ENCODE measurements around the gene SZT2.

Gene SZT2

DNA sequence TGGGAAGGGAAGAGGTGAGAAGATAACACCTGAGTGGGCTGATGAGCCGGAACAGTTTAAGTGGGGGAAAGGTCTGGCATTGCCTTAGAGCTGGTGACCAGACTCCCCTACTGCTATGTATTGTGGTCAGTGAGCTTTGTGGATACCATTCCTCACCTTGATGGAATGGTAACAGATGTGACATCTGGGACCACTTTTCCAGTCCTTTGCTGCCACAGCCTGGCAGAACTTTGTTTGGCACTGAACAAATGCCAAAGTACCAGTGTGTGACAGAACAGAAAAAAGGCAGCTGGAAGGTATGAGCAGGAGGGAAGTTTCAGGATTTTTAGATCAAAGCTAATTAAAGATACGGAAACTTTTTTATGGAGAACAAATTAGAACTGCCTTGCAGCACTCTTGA is 6.2 kb upstream of the SZT2 start:
- TF ChIP-seq, protein P1, sequence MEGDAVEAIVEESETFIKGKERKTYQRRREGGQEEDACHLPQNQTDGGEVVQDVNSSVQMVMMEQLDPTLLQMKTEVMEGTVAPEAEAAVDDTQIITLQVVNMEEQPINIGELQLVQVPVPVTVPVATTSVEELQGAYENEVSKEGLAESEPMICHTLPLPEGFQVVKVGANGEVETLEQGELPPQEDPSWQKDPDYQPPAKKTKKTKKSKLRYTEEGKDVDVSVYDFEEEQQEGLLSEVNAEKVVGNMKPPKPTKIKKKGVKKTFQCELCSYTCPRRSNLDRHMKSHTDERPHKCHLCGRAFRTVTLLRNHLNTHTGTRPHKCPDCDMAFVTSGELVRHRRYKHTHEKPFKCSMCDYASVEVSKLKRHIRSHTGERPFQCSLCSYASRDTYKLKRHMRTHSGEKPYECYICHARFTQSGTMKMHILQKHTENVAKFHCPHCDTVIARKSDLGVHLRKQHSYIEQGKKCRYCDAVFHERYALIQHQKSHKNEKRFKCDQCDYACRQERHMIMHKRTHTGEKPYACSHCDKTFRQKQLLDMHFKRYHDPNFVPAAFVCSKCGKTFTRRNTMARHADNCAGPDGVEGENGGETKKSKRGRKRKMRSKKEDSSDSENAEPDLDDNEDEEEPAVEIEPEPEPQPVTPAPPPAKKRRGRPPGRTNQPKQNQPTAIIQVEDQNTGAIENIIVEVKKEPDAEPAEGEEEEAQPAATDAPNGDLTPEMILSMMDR (IDR thresholded peaks at IDR 0.05; ENCODE audit: low read depth, low read length): no peak
- DNase-seq (ENCODE audit: low read depth in 2 of 2): no peak
- H3K4me3 ChIP-seq (replicated peaks in 1 of 2; ENCODE audit: low read depth in 2 of 2, low read length in 2 of 2): no peak overlapping the region

DNA sequence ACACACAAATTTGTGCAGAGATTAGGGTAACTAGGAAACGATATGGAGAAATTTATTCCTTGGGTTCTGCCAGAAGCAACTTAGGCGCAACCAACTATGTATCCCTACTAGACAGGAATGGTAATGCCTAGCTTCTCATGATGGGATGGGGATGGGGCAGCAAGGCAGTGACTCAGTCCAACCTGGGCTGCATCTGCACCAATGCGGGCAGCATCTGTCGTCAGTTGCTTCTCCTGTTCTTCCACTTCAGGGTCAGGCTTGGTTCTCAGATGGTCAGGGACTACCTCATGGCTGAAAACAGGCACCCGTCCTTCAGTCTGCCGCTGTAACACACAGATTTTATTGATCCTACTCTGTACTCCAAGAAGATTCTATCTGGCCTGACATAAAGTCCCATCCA is 3.0 kb upstream of the SZT2 start:
- DNase-seq (ENCODE audit: low read depth in 2 of 2): no peak
- TF ChIP-seq, protein P1 (IDR thresholded peaks at IDR 0.05; ENCODE audit: low read depth, low read length): no peak
- no peak overlapping the region for H3K4me3 ChIP-seq (replicated peaks in 1 of 2; ENCODE audit: low read depth in 2 of 2, low read length in 2 of 2)

DNA sequence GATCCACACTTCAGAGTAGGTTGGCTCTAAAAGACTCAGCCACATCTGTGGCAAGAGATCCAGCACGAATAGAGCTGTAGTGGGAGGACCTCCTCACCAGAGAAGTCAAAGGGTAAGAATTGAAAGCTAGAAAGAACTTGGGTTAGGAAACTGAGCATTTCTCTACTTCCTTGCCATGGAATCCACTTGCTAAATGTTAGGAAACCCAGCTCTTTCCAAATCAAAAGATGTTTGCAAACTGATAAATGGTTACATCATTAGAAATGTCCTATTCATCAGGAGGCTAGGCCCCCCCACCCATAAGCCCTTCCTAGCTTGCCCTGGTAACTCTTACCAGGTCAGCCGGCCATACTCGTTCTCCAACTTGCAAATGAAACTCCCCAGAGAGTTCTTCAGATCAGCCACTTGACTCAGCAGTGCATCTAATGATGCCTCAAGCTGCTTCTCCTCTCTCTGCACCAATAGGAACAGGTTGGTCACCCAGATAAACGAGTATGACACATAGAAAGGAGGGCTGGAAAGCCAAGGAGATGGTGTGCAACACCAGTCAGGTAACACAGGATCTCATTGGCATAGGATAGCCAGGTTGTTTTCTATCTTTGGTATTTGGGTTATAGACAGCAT is 1.6 kb upstream of the SZT2 start:
- peak overlapping the region in 1 of 2 donors; percentile 94 for H3K4me3 ChIP-seq (replicated peaks in 1 of 2; ENCODE audit: low read depth in 2 of 2, low read length in 2 of 2)
- TF ChIP-seq, protein P1 (IDR thresholded peaks at IDR 0.05; ENCODE audit: low read depth, low read length): no peak
- peak in 1 of 2 donors; percentile 62 for DNase-seq (ENCODE audit: low read depth in 2 of 2)

DNA sequence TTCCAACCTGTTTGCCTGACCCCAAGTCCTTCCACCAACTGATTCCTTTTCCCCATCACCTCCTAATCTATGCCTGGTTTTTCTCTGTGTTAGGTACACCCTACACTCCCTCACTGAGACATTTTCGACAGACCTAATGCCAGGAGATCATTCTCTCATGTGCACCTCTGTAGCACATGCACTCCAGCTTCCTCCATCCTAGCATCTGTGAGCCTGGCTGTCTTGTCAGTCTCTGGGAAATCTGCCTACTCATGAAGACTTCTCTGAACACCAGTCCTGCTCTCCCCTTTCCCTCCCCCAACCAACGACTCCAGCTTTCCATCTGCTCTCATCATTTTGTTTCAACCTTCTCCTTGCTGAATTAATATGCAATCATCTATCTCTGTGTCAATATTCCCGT is 1.1 kb upstream of the SZT2 start:
- DNase-seq (ENCODE audit: low read depth in 2 of 2): no peak
- H3K4me3 ChIP-seq (replicated peaks in 1 of 2; ENCODE audit: low read depth in 2 of 2, low read length in 2 of 2): peak overlapping the region; percentile 90 to 94
- TF ChIP-seq, protein P1 (IDR thresholded peaks at IDR 0.05; ENCODE audit: low read depth, low read length): no peak

DNA sequence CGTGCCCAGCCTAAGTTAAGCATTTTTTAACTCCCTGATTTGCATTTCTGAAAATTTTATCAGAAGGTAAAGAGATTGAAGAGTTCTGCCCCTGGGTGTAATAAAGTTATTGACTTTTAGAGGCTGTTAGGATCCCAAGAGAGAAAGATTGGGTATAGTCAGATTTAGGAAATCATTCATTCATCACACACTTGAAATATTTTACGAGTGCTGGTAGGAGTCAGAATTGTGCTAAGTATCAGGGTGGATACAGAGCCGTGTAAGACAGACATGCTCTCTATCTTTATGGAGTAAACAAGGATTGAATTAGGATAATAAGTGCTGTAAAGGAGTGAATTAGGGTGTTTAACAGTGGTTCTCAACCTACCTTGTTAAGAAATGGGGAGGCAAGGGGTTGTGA is 3.0 kb downstream of the SZT2 start:
- TF ChIP-seq, protein P1 (IDR thresholded peaks at IDR 0.05; ENCODE audit: low read depth, low read length): no peak
- DNase-seq (ENCODE audit: low read depth in 2 of 2): no peak
- H3K4me3 ChIP-seq (replicated peaks in 1 of 2; ENCODE audit: low read depth in 2 of 2, low read length in 2 of 2): no peak overlapping the region

DNA sequence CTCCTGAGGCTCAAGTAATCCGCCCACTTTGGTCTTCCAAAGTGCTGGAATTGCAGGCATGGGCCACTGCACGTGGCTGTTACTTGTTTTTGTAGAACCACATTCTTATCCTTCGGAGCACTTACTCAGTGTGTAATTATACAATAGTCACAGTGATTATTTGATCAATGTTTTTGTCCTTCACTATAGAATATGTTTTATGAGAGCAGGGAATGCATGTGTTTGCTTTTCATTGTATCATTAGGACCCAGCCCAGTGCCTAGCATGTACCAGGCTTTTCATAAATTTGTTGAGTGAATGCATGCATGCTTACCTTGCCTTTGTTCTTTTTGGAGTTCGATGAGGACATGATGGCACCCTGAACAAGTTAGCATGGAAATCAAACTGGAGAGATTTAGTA is 5.8 kb downstream of the SZT2 start:
- TF ChIP-seq, protein P1 (IDR thresholded peaks at IDR 0.05; ENCODE audit: low read depth, low read length): no peak

DNA sequence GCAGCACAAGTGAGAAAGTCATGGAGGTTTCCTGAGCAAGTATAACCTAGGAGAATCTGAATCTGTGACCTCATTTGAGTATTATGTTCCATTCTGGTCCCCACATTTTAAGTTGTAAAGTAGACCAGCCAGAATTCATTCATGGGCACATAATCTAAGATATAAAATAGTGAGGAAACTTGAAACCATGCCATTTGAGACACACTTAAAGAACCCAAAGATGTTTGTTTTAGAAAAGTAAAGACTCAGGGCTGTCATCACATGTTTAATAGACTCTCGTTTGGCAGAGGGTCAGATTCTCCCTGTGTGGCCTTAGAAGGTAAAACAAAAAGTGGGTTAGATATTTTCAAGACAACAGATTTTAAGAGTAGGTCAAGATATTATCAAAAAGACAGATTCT is 6.4 kb downstream of the SZT2 start:
- H3K4me3 ChIP-seq (replicated peaks in 1 of 2; ENCODE audit: low read depth in 2 of 2, low read length in 2 of 2): no peak overlapping the region
- no peak for DNase-seq (ENCODE audit: low read depth in 2 of 2)
- TF ChIP-seq, protein P1 (IDR thresholded peaks at IDR 0.05; ENCODE audit: low read depth, low read length): no peak

More for the DNA sequence above, 5.8 kb downstream of the SZT2 start:
- no peak for DNase-seq (ENCODE audit: low read depth in 2 of 2)
- H3K4me3 ChIP-seq (replicated peaks in 1 of 2; ENCODE audit: low read depth in 2 of 2, low read length in 2 of 2): no peak overlapping the region
